DOHH2 (cell line): ENCODE measurements around the gene CXorf66.

Experiments
- H3F3A ChIP-seq: fragments of 200-600 bp; sonication (generic), shearing (Covaris generic); 2 replicates; pipeline ENCODE4 v1.6.0; 2016; ENCODE audit warnings: antibody characterized with exemption, mild to moderate bottlenecking; ENCODE audit not compliant: control insufficient read depth, insufficient read depth
- H3K27ac ChIP-seq: fragments of 200-600 bp; sonication (generic); 2 replicates; pipeline ENCODE4 v1.5.1; 2014; ENCODE audit warnings: low read depth, mild to moderate bottlenecking, low read length, moderate library complexity
- H3K27me3 ChIP-seq: fragments of 200-600 bp; sonication (generic); 2 replicates; pipeline ENCODE4 v1.6.1; 2014; ENCODE audit warnings: mild to moderate bottlenecking, low read length, mixed read lengths; ENCODE audit not compliant: control insufficient read depth
- H3K36me3 ChIP-seq: fragments of 200-600 bp; sonication (generic); 2 replicates; pipeline ENCODE4 v1.6.1; 2014; ENCODE audit warnings: mild to moderate bottlenecking, low read length, moderate library complexity, mixed read lengths; ENCODE audit not compliant: control insufficient read depth
- H3K4me1 ChIP-seq: fragments of 200-600 bp; sonication (generic); 2 replicates; pipeline ENCODE4 v1.6.1; 2014; ENCODE audit warnings: mild to moderate bottlenecking, low read length, mixed read lengths; ENCODE audit not compliant: control insufficient read depth
- H3K4me2 ChIP-seq: fragments of 200-600 bp; sonication (generic); 2 replicates; pipeline ENCODE4 v1.6.0; 2014; ENCODE audit warnings: mild to moderate bottlenecking, low read length, moderate library complexity
- H3K4me3 ChIP-seq: fragments of 200-600 bp; sonication (generic); 2 replicates; pipeline ENCODE4 v1.5.1; 2014; ENCODE audit warnings: mild to moderate bottlenecking, low read length, mixed read lengths
- H3K79me2 ChIP-seq: fragments of 200-600 bp; sonication (generic); 2 replicates; pipeline ENCODE4 v1.6.1; 2014; ENCODE audit warnings: mild to moderate bottlenecking, low read length, mixed read lengths; ENCODE audit not compliant: control insufficient read depth
- H3K9me2 ChIP-seq: fragments of 200-600 bp; sonication (generic); replicated peaks from 2 replicates; pipeline ENCODE4 v1.6.1; 2014; ENCODE audit warnings: mild to moderate bottlenecking, low read length, mixed read lengths; ENCODE audit not compliant: control insufficient read depth
- H3K9me3 ChIP-seq: fragments of 200-600 bp; sonication (generic); 2 replicates; pipeline ENCODE4 v1.6.1; 2014; ENCODE audit warnings: antibody characterized with exemption, low read length, mixed read lengths; ENCODE audit not compliant: control insufficient read depth, insufficient read depth
- H4K20me1 ChIP-seq: fragments of 200-600 bp; sonication (generic); 2 replicates; pipeline ENCODE4 v1.6.0; 2014; ENCODE audit warnings: low read depth, mild to moderate bottlenecking, antibody characterized with exemption, low read length, moderate library complexity; ENCODE audit not compliant: control insufficient read depth, insufficient read depth
- EZH2phosphoT487 ChIP-seq: fragments of 200-600 bp; sonication (generic); IDR thresholded peaks from 2 replicates; pipeline ENCODE4 v1.6.1; 2017; ENCODE audit warnings: borderline replicate concordance, mild to moderate bottlenecking, antibody characterized with exemption, low read length, moderate library complexity, mixed read lengths
- TF ChIP-seq, protein P1 (sequence below): fragments of 200-600 bp; sonication (generic); IDR thresholded peaks from one replicate; pipeline ENCODE4 v1.5.1; 2014; ENCODE audit warnings: antibody characterized with exemption, mild to moderate bottlenecking, low read depth, low read length; ENCODE audit not compliant: poor library complexity, severe bottlenecking

Gene CXorf66

DNA sequence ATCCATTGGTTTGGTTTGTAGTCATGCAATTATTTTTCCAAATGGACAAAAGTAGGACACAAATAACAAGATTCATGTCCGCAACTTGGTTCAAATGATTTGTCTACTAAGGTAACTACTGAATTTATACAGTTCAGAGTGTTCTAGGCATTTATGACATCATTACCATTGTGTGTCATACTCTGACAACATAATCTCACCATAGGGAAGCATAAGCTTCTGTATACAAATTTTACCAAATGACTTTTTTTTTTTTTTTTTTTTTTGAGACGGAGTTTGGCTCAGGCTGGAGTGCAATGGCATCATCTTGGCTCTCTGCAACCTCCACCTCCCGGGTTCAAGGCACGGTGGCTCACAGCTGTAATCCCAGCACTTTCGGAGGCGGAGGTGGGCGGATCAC, at the start of gene CXorf66:
CXorf66 (minus strand) TSS at position 101 of the 400 bp plus-strand sequence; CDS start at position 76, 25 bp downstream.
- Histone ChIP-seq H3K79me2 (no peaks in the 10 kb centered on the region), H3K4me1 (no peaks in the 10 kb centered on the region), H3K27me3 (no peaks in the 10 kb centered on the region), H3F3A (no peaks in the 10 kb centered on the region), H3K4me2 (no peak within 1 kb of the TSS), H3K27ac (no peak within 1 kb of the TSS), H3K4me3 (no peak within 1 kb of the TSS), H4K20me1 (no peaks in the 10 kb centered on the region), H3K9me2 (no peaks in the 10 kb centered on the region), H3K36me3 (no peaks in the 10 kb centered on the region), H3K9me3 (no peaks in the 10 kb centered on the region)
- TF ChIP-seq EZH2phosphoT487: no peak
- TF ChIP-seq, protein P1, sequence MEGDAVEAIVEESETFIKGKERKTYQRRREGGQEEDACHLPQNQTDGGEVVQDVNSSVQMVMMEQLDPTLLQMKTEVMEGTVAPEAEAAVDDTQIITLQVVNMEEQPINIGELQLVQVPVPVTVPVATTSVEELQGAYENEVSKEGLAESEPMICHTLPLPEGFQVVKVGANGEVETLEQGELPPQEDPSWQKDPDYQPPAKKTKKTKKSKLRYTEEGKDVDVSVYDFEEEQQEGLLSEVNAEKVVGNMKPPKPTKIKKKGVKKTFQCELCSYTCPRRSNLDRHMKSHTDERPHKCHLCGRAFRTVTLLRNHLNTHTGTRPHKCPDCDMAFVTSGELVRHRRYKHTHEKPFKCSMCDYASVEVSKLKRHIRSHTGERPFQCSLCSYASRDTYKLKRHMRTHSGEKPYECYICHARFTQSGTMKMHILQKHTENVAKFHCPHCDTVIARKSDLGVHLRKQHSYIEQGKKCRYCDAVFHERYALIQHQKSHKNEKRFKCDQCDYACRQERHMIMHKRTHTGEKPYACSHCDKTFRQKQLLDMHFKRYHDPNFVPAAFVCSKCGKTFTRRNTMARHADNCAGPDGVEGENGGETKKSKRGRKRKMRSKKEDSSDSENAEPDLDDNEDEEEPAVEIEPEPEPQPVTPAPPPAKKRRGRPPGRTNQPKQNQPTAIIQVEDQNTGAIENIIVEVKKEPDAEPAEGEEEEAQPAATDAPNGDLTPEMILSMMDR: no peak

GRCh38 chrX:139982856-139983255, 17.5 kb upstream of the CXorf66 start:
- Histone ChIP-seq H3F3A (no peaks in the 10 kb centered on the region), H4K20me1 (no peaks in the 10 kb centered on the region), H3K9me2 (no peaks in the 10 kb centered on the region), H3K27ac (no peak overlapping the region), H3K4me2 (no peak overlapping the region), H3K36me3 (no peaks in the 10 kb centered on the region), H3K4me1 (no peaks in the 10 kb centered on the region), H3K27me3 (no peaks in the 10 kb centered on the region), H3K9me3 (no peaks in the 10 kb centered on the region), H3K4me3 (no peak overlapping the region), H3K79me2 (no peaks in the 10 kb centered on the region)
- no peak for TF ChIP-seq EZH2phosphoT487
- TF ChIP-seq, protein P1: no peak

DNA sequence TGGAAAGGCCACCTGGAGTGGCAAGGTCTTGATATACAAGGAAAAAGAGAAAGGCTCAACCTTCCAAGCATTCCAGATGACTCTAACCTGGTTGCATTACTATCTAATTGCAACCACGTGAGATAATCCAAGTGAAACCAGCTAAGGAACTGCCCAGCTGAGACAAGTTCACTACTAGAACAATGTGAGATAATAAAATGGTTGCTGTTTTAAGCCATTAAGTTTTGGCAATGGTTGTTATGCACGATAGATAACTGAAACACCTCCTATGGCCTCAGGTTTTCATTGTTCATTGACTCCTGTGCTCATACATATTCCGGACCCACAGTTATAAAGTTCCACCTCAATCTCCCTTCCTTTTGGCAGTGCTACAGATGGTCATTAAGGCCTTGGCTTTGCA, 9.2 kb upstream of the CXorf66 start:
- H3K4me2 ChIP-seq: no peak overlapping the region
- H3K4me1 ChIP-seq: no peaks in the 10 kb centered on the region
- H4K20me1 ChIP-seq: no peaks in the 10 kb centered on the region
- no peaks in the 10 kb centered on the region for H3K9me2 ChIP-seq
- no peaks in the 10 kb centered on the region for H3F3A ChIP-seq
- H3K9me3 ChIP-seq: no peaks in the 10 kb centered on the region
- no peaks in the 10 kb centered on the region for H3K36me3 ChIP-seq
- no peaks in the 10 kb centered on the region for H3K79me2 ChIP-seq
- H3K27me3 ChIP-seq: no peaks in the 10 kb centered on the region
- no peak overlapping the region for H3K27ac ChIP-seq
- TF ChIP-seq, protein P1: no peak
- TF ChIP-seq EZH2phosphoT487: no peak
- H3K4me3 ChIP-seq: no peak overlapping the region
